GM13977 (cell line): ENCODE results near the gene LAPTM4A.

ENCODE experiments used
- DNase-seq: peaks from one replicate; pipeline ENCODE4 v3.0.0; 2012; ENCODE audit warnings: low spot score
- CTCF ChIP-seq: IDR thresholded peaks from 2 replicates; pipeline ENCODE4 v1.5.1; 2012; ENCODE audit warnings: mild to moderate bottlenecking, control low read depth; ENCODE audit not compliant: insufficient read depth; ENCODE audit errors: extremely low read depth, missing control alignments
- in situ Hi-C: fragments of 300-500 bp; cut with MboI; formaldehyde crosslinking; loops from one replicate; pipeline ENCODE4 v1.12.0; 2022; ENCODE audit warnings: low sequenced_read_pairs, low pct_unique_long_range_greater_than_20kb, mixed read lengths, inconsistent platforms; ENCODE audit not compliant: unreplicated experiment

Gene LAPTM4A

GRCh38 chr2:20005067-20005627 is 46.3 kb downstream of the LAPTM4A start:
- no peak for TF ChIP-seq CTCF
- in situ Hi-C loops: no loop called here
- DNase-seq: no peak

GRCh38 chr2:20001361-20001863 is 50.0 kb downstream of the LAPTM4A start:
- in situ Hi-C loops: no loop called here
- DNase-seq: no peak

GRCh38 chr2:19993731-19994130 is 57.7 kb downstream of the LAPTM4A start:
- in situ Hi-C loops: no loop called here
- DNase-seq: no peak

More at GRCh38 chr2:20001361-20001863, 50.0 kb downstream of the LAPTM4A start:
- TF ChIP-seq CTCF: no peak

GRCh38 chr2:19991895-19992294 is 59.5 kb downstream of the LAPTM4A start:
- TF ChIP-seq CTCF: no peak
- DNase-seq: no peak
- in situ Hi-C loops: no loop called here

More at GRCh38 chr2:19993731-19994130, 57.7 kb downstream of the LAPTM4A start:
- no peak for TF ChIP-seq CTCF

GRCh38 chr2:19990416-19990728 is 61.1 kb downstream of the LAPTM4A start:
- TF ChIP-seq CTCF: no peak
- no peak for DNase-seq
- in situ Hi-C loops: no loop called here

GRCh38 chr2:19989667-19990415 is 61.6 kb downstream of the LAPTM4A start, which contains the start of gene WDR35:
Gene WDR35 (minus strand): TSS chr2:19990105. CDS start chr2:19990015, 90 bp downstream.
- in situ Hi-C loops: no loop called here
- DNase-seq: peak; percentile 94
- no peak for TF ChIP-seq CTCF

- DNase-seq: no peak
- in situ Hi-C loops: no loop called here
- no peak for TF ChIP-seq CTCF
Observed at GRCh38 chr2:19989342-19989666, 62.1 kb downstream of the LAPTM4A start.
